DOHH2 (cell line): ENCODE measurements around the gene GREM1.

Source experiments
- H3F3A ChIP-seq: fragments of 200-600 bp; sonication (generic), shearing (Covaris generic); 2 replicates; pipeline ENCODE4 v1.6.0; 2016; ENCODE audit warnings: antibody characterized with exemption, mild to moderate bottlenecking; ENCODE audit not compliant: control insufficient read depth, insufficient read depth
- H3K27ac ChIP-seq: fragments of 200-600 bp; sonication (generic); 2 replicates; pipeline ENCODE4 v1.5.1; 2014; ENCODE audit warnings: low read depth, mild to moderate bottlenecking, low read length, moderate library complexity
- H3K27me3 ChIP-seq: fragments of 200-600 bp; sonication (generic); 2 replicates; pipeline ENCODE4 v1.6.1; 2014; ENCODE audit warnings: mild to moderate bottlenecking, low read length, mixed read lengths; ENCODE audit not compliant: control insufficient read depth
- H3K36me3 ChIP-seq: fragments of 200-600 bp; sonication (generic); 2 replicates; pipeline ENCODE4 v1.6.1; 2014; ENCODE audit warnings: mild to moderate bottlenecking, low read length, moderate library complexity, mixed read lengths; ENCODE audit not compliant: control insufficient read depth
- H3K4me1 ChIP-seq: fragments of 200-600 bp; sonication (generic); 2 replicates; pipeline ENCODE4 v1.6.1; 2014; ENCODE audit warnings: mild to moderate bottlenecking, low read length, mixed read lengths; ENCODE audit not compliant: control insufficient read depth
- H3K4me2 ChIP-seq: fragments of 200-600 bp; sonication (generic); 2 replicates; pipeline ENCODE4 v1.6.0; 2014; ENCODE audit warnings: mild to moderate bottlenecking, low read length, moderate library complexity
- H3K4me3 ChIP-seq: fragments of 200-600 bp; sonication (generic); 2 replicates; pipeline ENCODE4 v1.5.1; 2014; ENCODE audit warnings: mild to moderate bottlenecking, low read length, mixed read lengths
- H3K79me2 ChIP-seq: fragments of 200-600 bp; sonication (generic); 2 replicates; pipeline ENCODE4 v1.6.1; 2014; ENCODE audit warnings: mild to moderate bottlenecking, low read length, mixed read lengths; ENCODE audit not compliant: control insufficient read depth
- H3K9me2 ChIP-seq: fragments of 200-600 bp; sonication (generic); replicated peaks from 2 replicates; pipeline ENCODE4 v1.6.1; 2014; ENCODE audit warnings: mild to moderate bottlenecking, low read length, mixed read lengths; ENCODE audit not compliant: control insufficient read depth
- H3K9me3 ChIP-seq: fragments of 200-600 bp; sonication (generic); 2 replicates; pipeline ENCODE4 v1.6.1; 2014; ENCODE audit warnings: antibody characterized with exemption, low read length, mixed read lengths; ENCODE audit not compliant: control insufficient read depth, insufficient read depth
- H4K20me1 ChIP-seq: fragments of 200-600 bp; sonication (generic); 2 replicates; pipeline ENCODE4 v1.6.0; 2014; ENCODE audit warnings: low read depth, mild to moderate bottlenecking, antibody characterized with exemption, low read length, moderate library complexity; ENCODE audit not compliant: control insufficient read depth, insufficient read depth
- CTCF ChIP-seq: fragments of 200-600 bp; sonication (generic); IDR thresholded peaks from one replicate; pipeline ENCODE4 v1.5.1; 2014; ENCODE audit warnings: antibody characterized with exemption, mild to moderate bottlenecking, low read depth, low read length; ENCODE audit not compliant: poor library complexity, severe bottlenecking
- EZH2phosphoT487 ChIP-seq: fragments of 200-600 bp; sonication (generic); IDR thresholded peaks from 2 replicates; pipeline ENCODE4 v1.6.1; 2017; ENCODE audit warnings: borderline replicate concordance, mild to moderate bottlenecking, antibody characterized with exemption, low read length, moderate library complexity, mixed read lengths

Gene GREM1

GRCh38 chr15:32792436-32792835 lies 74.6 kb downstream of the GREM1 start:
- Histone ChIP-seq H3K79me2 (no peaks in the 10 kb centered on the region), H3K4me1 (no peaks in the 10 kb centered on the region), H4K20me1 (no peaks in the 10 kb centered on the region), H3K4me2 (no peak overlapping the region), H3K4me3 (no peak overlapping the region), H3K9me3 (no peaks in the 10 kb centered on the region), H3K9me2 (no peaks in the 10 kb centered on the region), H3K27ac (no peak overlapping the region), H3F3A (no peaks in the 10 kb centered on the region), H3K27me3 (peaks cover 2% of the 10 kb centered on the region; the same call in 1 of the 2 replicates), H3K36me3 (no peaks in the 10 kb centered on the region)
- no peak for TF ChIP-seq CTCF
- no peak for TF ChIP-seq EZH2phosphoT487
